IMR-90 (cell line): Measurements from ENCODE around the gene GPI. TPM values are rescaled to one million over a fixed set of nuclear protein-coding genes. Genes with fewer than 3 reads are reported as not detected.

Experiments used
- ATAC-seq: fragments of 200-7000 bp; cut with Tn5 transposase; 2 replicates; pipeline ENCODE4 v1.9.1; 2020; ENCODE audit warnings: low read depth, mild to moderate bottlenecking, moderate library complexity
- BruUV-seq: library from RNA; stranded (reverse); fragments of 400-500 nt; replicated peaks from 2 replicates; lab custom pipeline; 2021; lab: Mats Ljungman, UMichigan
- CTCF ChIA-PET: fragments of 300-600 bp; formaldehyde crosslinking; extraction: SDS; loops from one replicate; lab custom pipeline; 2021; ENCODE audit warnings: antibody characterized with exemption; lab: Yijun Ruan, JAX
- POLR2A ChIA-PET: fragments of 300-600 bp; sonication (Branson Sonifier 250); formaldehyde crosslinking; loops from one replicate; lab custom pipeline; 2022; ENCODE audit warnings: antibody characterized with exemption; ENCODE audit not compliant: unreplicated experiment; lab: Charles Lee
- DNase-seq: peaks from one replicate; pipeline ENCODE4 v3.0.0; 2013
- H2AFZ ChIP-seq: replicated peaks from 2 replicates; pipeline ENCODE3; 2013; ENCODE audit warnings: low read length, mild to moderate bottlenecking; ENCODE audit not compliant: poor library complexity
- H2AK5ac ChIP-seq: 2 replicates; pipeline ENCODE4 v1.6.1; 2013; ENCODE audit warnings: low read depth, low read length, inconsistent platforms
- H2AK9ac ChIP-seq: replicated peaks from 2 replicates; pipeline ENCODE3; 2013; ENCODE audit warnings: mild to moderate bottlenecking, low read depth, low read length, moderate library complexity; ENCODE audit not compliant: poor library complexity
- H2BK120ac ChIP-seq: 2 replicates; pipeline ENCODE4 v1.6.1; 2013; ENCODE audit warnings: low read depth, low read length, inconsistent platforms
- H2BK15ac ChIP-seq: 3 replicates; pipeline ENCODE4 v1.6.1; 2013; ENCODE audit warnings: low read depth, low read length, inconsistent platforms
- H2BK20ac ChIP-seq: 2 replicates; pipeline ENCODE4 v1.6.1; 2013; ENCODE audit warnings: low read depth, mild to moderate bottlenecking, inconsistent platforms, low read length, moderate library complexity
- H2BK5ac ChIP-seq: 2 replicates; pipeline ENCODE4 v1.6.1; 2013; ENCODE audit warnings: mild to moderate bottlenecking, low read depth, low read length, inconsistent platforms; ENCODE audit not compliant: poor library complexity, severe bottlenecking
- H3K14ac ChIP-seq: replicated peaks from 2 replicates; pipeline ENCODE4 v1.6.1; 2013; ENCODE audit warnings: low read depth, low read length, inconsistent platforms
- H3K18ac ChIP-seq: 2 replicates; pipeline ENCODE4 v1.6.1; 2013; ENCODE audit warnings: low read depth, low read length, control low read depth
- H3K23ac ChIP-seq: 2 replicates; pipeline ENCODE4 v1.6.1; 2013; ENCODE audit warnings: low read depth, low read length, inconsistent platforms
- H3K27ac ChIP-seq: 2 replicates; pipeline ENCODE4 v1.5.1; 2013; ENCODE audit warnings: mild to moderate bottlenecking, control low read depth, low read length; ENCODE audit not compliant: insufficient read depth
- H3K27me3 ChIP-seq: 2 replicates; pipeline ENCODE4 v1.6.1; 2013; ENCODE audit warnings: low read length; ENCODE audit not compliant: control insufficient read depth, insufficient read depth
- H3K36me3 ChIP-seq: 2 replicates; pipeline ENCODE4 v1.6.1; 2013; ENCODE audit warnings: low read length, mixed read lengths; ENCODE audit not compliant: control insufficient read depth, insufficient read depth
- H3K4ac ChIP-seq: 2 replicates; pipeline ENCODE4 v1.6.1; 2013; ENCODE audit warnings: low read depth, low read length, inconsistent platforms
- H3K4me1 ChIP-seq: 2 replicates; pipeline ENCODE4 v1.6.1; 2013; ENCODE audit warnings: low read length, mixed read lengths; ENCODE audit not compliant: control insufficient read depth, insufficient read depth
- H3K4me2 ChIP-seq: 2 replicates; pipeline ENCODE4 v1.6.1; 2013; ENCODE audit warnings: low read depth, mild to moderate bottlenecking, control low read depth, low read length, moderate library complexity
- H3K4me3 ChIP-seq: 2 replicates; pipeline ENCODE4 v1.5.1; 2013; ENCODE audit warnings: low read depth, mild to moderate bottlenecking, control low read depth, low read length, moderate library complexity; ENCODE audit not compliant: insufficient read depth
- H3K56ac ChIP-seq: 2 replicates; pipeline ENCODE4 v1.6.1; 2013; ENCODE audit warnings: low read length, inconsistent platforms; ENCODE audit not compliant: insufficient read depth; ENCODE audit errors: extremely low read depth
- H3K79me1 ChIP-seq, 2 experiments: 2 replicates each; pipeline ENCODE4 v1.6.1; 2013; ENCODE audit warnings: low read length in 2 of 2, inconsistent platforms in 1 of 2, low read depth in 1 of 2
- H3K9ac ChIP-seq: 2 replicates; pipeline ENCODE4 v1.6.1; 2013; ENCODE audit warnings: low read depth, low read length, control low read depth
- H3K9me1 ChIP-seq: 2 replicates; pipeline ENCODE4 v1.6.1; 2013; ENCODE audit warnings: low read length, inconsistent platforms; ENCODE audit not compliant: insufficient read depth
- H3K9me3 ChIP-seq: 2 replicates; pipeline ENCODE4 v1.6.1; 2013; ENCODE audit warnings: low read length; ENCODE audit not compliant: control insufficient read depth, insufficient read depth
- H4K20me1 ChIP-seq: 2 replicates; pipeline ENCODE4 v1.6.1; 2013; ENCODE audit warnings: low read length, inconsistent platforms; ENCODE audit not compliant: insufficient read depth
- H4K5ac ChIP-seq: 2 replicates; pipeline ENCODE4 v1.6.1; 2013; ENCODE audit warnings: mild to moderate bottlenecking, low read depth, low read length, control low read depth
- H4K8ac ChIP-seq, 2 experiments: 2 replicates each; pipeline ENCODE4 v1.6.1; 2013; ENCODE audit warnings: low read depth in 2 of 2, low read length in 2 of 2, control low read depth in 1 of 2, inconsistent platforms in 1 of 2
- H4K91ac ChIP-seq: 2 replicates; pipeline ENCODE4 v1.6.1; 2013; ENCODE audit warnings: low read depth, low read length, inconsistent platforms; ENCODE audit not compliant: insufficient read depth
- BHLHE40 ChIP-seq: fragments of 150-350 bp; IDR thresholded peaks from 2 replicates; pipeline ENCODE4 v1.6.1; 2016; ENCODE audit warnings: mild to moderate bottlenecking, low read depth, low read length
- CEBPB ChIP-seq: IDR thresholded peaks from 2 replicates; pipeline ENCODE4 v1.6.1; 2012; ENCODE audit warnings: low read depth, low read length, improper control_type of control experiment
- CHD1 ChIP-seq: IDR thresholded peaks from 2 replicates; pipeline ENCODE4 v1.6.1; 2012; ENCODE audit warnings: low read depth, low read length, improper control_type of control experiment
- FOS ChIP-seq: fragments of 150-350 bp; IDR thresholded peaks from 2 replicates; pipeline ENCODE4 v1.6.1; 2016; ENCODE audit warnings: low read depth, low read length
- MAFK ChIP-seq: IDR thresholded peaks from 2 replicates; pipeline ENCODE4 v1.6.1; 2012; ENCODE audit warnings: low read depth, low read length, improper control_type of control experiment
- MXI1 ChIP-seq: IDR thresholded peaks from 2 replicates; pipeline ENCODE4 v1.6.1; 2012; ENCODE audit warnings: low read depth, mild to moderate bottlenecking, low read length, moderate library complexity, borderline replicate concordance
- POLR2A ChIP-seq: IDR thresholded peaks from 2 replicates; pipeline ENCODE4 v1.6.1; 2012; ENCODE audit warnings: mild to moderate bottlenecking, low read depth, low read length
- RAD21 ChIP-seq: IDR thresholded peaks from 2 replicates; pipeline ENCODE4 v1.6.1; 2012; ENCODE audit warnings: low read length, improper control_type of control experiment
- RFX5 ChIP-seq: IDR thresholded peaks from 2 replicates; pipeline ENCODE4 v1.8.0; 2012; ENCODE audit warnings: low read depth, mild to moderate bottlenecking, low read length, moderate library complexity
- SMC3 ChIP-seq: fragments of 150-350 bp; IDR thresholded peaks from 2 replicates; pipeline ENCODE4 v1.6.1; 2016; ENCODE audit warnings: low read depth, mild to moderate bottlenecking, antibody characterized with exemption, low read length, moderate library complexity
- WGBS, 2 experiments: methylation state at CpG; one replicate each; pipeline versions ENCODE4 v1.1.5 to v1.1.7; 2013; ENCODE audit warnings: missing lambda C conversion rate in 2 of 2; ENCODE audit not compliant: insufficient read length in 1 of 2; ENCODE audit errors: extremely low coverage in 2 of 2; 5-methylcytosine and 5-hydroxymethylcytosine counted together
- dilution Hi-C: fragments of 300-500 bp; cut with HindIII; formaldehyde crosslinking; loops from one replicate; pipeline ENCODE4 v1.14.3; 2018; ENCODE audit warnings: low sequenced_read_pairs; ENCODE audit not compliant: unreplicated experiment
- in situ Hi-C: fragments of 300-500 bp; cut with MboI; formaldehyde crosslinking; loops from 3 replicates; pipeline ENCODE4 v1.14.3; 2019; ENCODE audit warnings: low sequenced_read_pairs, inconsistent platforms, mixed read lengths
- intact Hi-C: fragments of 100-400 bp; cut with micrococcal nuclease; formaldehyde crosslinking; loops from 2 replicates; pipeline ENCODE4 v1.10.0; 2022
- polyA plus RNA-seq, 3 experiments: library from polyadenylated mRNA; depleted of rRNA; stranded (reverse); fragments of >200 nt; gene quantifications; 2 replicates each; pipeline ENCODE4 v1.2.3, GENCODE V29; 2012; ENCODE audit warnings: low replicate concordance in 1 of 3
- total RNA-seq: library from RNA; depleted of rRNA; stranded (reverse); fragments of >200 nt; gene quantifications from 2 replicates; pipeline ENCODE4 v1.2.3, GENCODE V29; 2012
- TF ChIP-seq, protein P1 (sequence below): fragments of 150-350 bp; IDR thresholded peaks from 2 replicates; pipeline ENCODE4 v1.6.1; 2017; ENCODE audit warnings: mild to moderate bottlenecking, antibody characterized with exemption, low read length, low read depth
- TF ChIP-seq, protein P2 (sequence below): fragments of 150-350 bp; IDR thresholded peaks from 2 replicates; pipeline ENCODE4 v1.6.1; 2016; ENCODE audit warnings: low read depth, mild to moderate bottlenecking, low read length, moderate library complexity, borderline replicate concordance
- TF ChIP-seq, protein P3 (sequence below): conservative IDR thresholded peaks from 2 replicates; pipeline ENCODE4 v1.5.1; 2012; ENCODE audit warnings: mild to moderate bottlenecking, low read depth, low read length, improper control_type of control experiment

The GPI gene
- total and polyA plus RNA-seq, 2 of the 4 experiments (the other 2 are of a cell fraction): 147 to 239 TPM

DNA sequence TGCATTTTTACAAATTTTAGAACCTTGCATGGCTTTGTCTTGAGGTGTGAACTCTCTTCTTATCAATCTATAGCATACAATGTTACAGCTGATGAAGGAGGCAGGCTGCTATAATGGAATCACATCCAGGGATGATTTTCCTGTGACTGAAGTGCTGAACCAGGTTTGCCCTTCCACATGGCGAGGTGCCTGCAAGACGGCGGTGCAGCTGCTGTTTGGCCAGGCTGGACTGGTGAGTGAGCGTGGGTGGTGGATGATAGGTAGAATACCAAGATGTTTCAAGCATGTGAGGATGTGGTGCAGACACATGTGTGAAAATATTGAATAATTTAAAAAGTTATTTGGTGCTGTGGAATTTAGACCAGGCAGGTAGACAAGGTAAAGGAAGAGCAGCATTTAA is 34.9 kb upstream of the GPI start:
- Histone ChIP-seq H4K20me1 (peaks cover 9% of the 10 kb centered on the region; the same call in 1 of the 2 replicates), H3K4me3 (no peak overlapping the region), H3K27me3 (no peaks in the 10 kb centered on the region), H3K27ac (no peak overlapping the region), H2BK15ac (no peak overlapping the region), H3K79me1 (peaks cover 16 to 43% of the 10 kb centered on the region in 2 experiments), H3K4ac (no peak overlapping the region), H3K9me1 (peaks cover 19% of the 10 kb centered on the region), H2AFZ (no peak overlapping the region), H3K36me3 (peaks cover 42% of the 10 kb centered on the region), H3K9ac (no peak overlapping the region), H3K4me2 (no peak overlapping the region), H2BK20ac (no peak overlapping the region), H3K23ac (no peak overlapping the region), H3K56ac (no peak overlapping the region), H3K9me3 (no peaks in the 10 kb centered on the region), H4K91ac (no peak overlapping the region), H3K4me1 (peaks cover 12% of the 10 kb centered on the region), H3K18ac (no peak overlapping the region), H3K14ac (no peak overlapping the region), H4K5ac (no peak overlapping the region), H2BK5ac (no peak overlapping the region), H2AK5ac (0 out of 2 replicates have a peak overlapping the region, but pooled peaks have one; percentile 13), H4K8ac (no peak overlapping the region), H2BK120ac (no peak overlapping the region), H2AK9ac (peak overlapping the region; percentile 62)
- CTCF ChIA-PET: interaction anchor here (0.6 kb wide), 1 partner anchor 157 kb away, joined by 3 read pairs; no protein-coding TSS in a partner anchor
- 100% methylated on average over 2 of the region's 4 CpGs; no CpG with 5 or more reads in 1 of the 2 experiments for WGBS, 2 experiments
- ATAC-seq: no peak
- in situ Hi-C loops (loop anchor here (10.0 to 25.0 kb wide), 2 partner anchors 95 to 543 kb away; partner anchors contain the start of gene KCTD15), dilution Hi-C loops (no loop called here), intact Hi-C loops (no loop called here)
- BruUV-seq: no TSS peak
- DNase-seq: no peak
- POLR2A ChIA-PET: no interaction called here
- TF ChIP-seq, protein P1, sequence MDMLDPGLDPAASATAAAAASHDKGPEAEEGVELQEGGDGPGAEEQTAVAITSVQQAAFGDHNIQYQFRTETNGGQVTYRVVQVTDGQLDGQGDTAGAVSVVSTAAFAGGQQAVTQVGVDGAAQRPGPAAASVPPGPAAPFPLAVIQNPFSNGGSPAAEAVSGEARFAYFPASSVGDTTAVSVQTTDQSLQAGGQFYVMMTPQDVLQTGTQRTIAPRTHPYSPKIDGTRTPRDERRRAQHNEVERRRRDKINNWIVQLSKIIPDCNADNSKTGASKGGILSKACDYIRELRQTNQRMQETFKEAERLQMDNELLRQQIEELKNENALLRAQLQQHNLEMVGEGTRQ: no peak
- TF ChIP-seq RFX5: no peak
- no peak for TF ChIP-seq FOS
- TF ChIP-seq CHD1: no peak
- no peak for TF ChIP-seq MXI1
- no peak for TF ChIP-seq CEBPB
- no peak for TF ChIP-seq SMC3
- TF ChIP-seq, protein P2, sequence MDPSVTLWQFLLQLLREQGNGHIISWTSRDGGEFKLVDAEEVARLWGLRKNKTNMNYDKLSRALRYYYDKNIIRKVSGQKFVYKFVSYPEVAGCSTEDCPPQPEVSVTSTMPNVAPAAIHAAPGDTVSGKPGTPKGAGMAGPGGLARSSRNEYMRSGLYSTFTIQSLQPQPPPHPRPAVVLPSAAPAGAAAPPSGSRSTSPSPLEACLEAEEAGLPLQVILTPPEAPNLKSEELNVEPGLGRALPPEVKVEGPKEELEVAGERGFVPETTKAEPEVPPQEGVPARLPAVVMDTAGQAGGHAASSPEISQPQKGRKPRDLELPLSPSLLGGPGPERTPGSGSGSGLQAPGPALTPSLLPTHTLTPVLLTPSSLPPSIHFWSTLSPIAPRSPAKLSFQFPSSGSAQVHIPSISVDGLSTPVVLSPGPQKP: no peak
- no peak for TF ChIP-seq MAFK
- no peak for TF ChIP-seq BHLHE40
- TF ChIP-seq, protein P3, sequence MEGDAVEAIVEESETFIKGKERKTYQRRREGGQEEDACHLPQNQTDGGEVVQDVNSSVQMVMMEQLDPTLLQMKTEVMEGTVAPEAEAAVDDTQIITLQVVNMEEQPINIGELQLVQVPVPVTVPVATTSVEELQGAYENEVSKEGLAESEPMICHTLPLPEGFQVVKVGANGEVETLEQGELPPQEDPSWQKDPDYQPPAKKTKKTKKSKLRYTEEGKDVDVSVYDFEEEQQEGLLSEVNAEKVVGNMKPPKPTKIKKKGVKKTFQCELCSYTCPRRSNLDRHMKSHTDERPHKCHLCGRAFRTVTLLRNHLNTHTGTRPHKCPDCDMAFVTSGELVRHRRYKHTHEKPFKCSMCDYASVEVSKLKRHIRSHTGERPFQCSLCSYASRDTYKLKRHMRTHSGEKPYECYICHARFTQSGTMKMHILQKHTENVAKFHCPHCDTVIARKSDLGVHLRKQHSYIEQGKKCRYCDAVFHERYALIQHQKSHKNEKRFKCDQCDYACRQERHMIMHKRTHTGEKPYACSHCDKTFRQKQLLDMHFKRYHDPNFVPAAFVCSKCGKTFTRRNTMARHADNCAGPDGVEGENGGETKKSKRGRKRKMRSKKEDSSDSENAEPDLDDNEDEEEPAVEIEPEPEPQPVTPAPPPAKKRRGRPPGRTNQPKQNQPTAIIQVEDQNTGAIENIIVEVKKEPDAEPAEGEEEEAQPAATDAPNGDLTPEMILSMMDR: no peak
- TF ChIP-seq RAD21: no peak
- TF ChIP-seq POLR2A: no peak
